GM19328 (cell line): Measurements from ENCODE around the gene KLHL11.

Experiments used
- ATAC-seq: cut with Tn5 transposase; IDR thresholded peaks from one replicate; pipeline ENCODE4 v1.9.1; 2021; ENCODE audit warnings: mild to moderate bottlenecking, moderate library complexity; ENCODE audit not compliant: unreplicated experiment

Gene KLHL11

DNA sequence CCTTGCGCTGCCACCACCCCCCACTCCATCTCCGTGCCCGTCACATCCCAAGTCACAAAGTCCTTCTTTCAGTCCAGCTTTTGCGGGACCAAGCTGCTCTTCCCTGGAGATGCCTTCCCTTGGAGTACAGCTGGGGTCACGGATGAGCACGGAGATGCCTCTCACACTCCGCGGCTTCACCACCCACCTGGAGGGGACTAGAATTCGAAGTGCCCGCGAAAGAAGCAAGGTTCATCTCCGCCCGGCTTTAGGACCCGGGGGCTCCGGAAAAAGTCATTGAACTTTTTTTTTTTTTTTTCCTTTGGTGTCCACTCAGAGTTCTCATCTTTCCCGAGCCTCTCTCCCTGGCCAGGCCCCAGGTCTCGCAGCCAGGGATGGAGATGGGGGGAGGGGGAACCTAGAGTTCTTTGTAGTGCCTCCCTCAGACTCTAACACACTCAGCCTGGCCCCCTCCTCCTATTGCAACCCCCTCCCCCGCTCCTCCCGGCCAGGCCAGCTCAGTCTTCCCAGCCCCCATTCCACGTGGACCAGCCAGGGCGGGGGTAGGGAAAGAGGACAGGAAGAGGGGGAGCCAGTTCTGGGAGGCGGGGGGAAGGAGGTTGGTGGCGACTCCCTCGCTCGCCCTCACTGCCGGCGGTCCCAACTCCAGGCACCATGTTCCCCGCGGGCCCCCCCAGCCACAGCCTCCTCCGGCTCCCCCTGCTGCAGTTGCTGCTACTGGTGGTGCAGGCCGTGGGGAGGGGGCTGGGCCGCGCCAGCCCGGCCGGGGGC is 52.7 kb downstream of the KLHL11 start, which contains the start of gene FKBP10:
Gene FKBP10 (plus strand): TSS at position 624 of the 771 bp plus-strand sequence. CDS start 31 bp downstream, at position 655.
- ATAC-seq: no peak

DNA sequence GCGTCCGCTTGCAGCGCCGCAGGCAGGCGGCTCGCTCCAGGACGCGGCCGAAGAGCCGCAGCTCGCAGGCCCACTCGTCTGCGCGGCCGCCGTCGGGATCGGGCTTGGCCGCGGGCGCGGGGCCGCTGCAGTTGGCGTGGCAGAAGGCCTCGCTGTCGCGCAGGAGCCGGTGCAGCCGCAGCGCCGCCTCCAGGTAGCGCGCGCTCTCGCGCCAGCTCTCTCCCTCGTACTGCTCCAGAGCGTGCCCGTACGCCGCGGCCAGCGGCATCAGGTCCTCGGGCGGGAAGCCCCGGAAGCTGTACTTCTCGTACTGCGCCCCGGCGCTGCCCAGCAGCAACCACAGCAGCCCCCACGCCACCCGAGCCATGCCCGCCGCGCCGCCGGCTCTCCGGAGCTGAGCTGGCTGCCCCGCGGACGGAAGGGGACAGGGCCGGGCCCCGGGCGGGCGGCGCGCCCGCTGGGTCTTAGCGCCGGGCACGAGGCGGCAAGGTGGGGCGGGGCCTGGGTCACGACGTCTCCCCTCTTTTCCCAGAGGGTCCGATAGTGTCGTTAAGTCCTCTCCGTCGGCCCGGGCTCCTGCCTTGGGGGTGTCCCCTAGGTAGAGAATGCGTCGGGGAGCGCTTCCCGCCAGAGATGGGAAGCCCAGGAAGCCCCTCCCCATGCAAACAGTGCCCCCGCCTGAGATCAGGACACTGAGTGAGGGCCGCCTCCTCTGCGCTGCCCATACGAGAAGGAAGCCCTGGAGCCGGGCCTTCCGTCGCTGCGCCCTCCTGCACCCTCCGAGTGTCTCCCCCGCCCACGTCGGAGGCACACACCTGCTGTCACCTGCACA is 53.5 kb downstream of the KLHL11 start, which contains the start of gene P3H4:
Gene P3H4 (minus strand): TSS at position 401 of the 832 bp plus-strand sequence. CDS start 34 bp downstream, at position 367.
- ATAC-seq: no peak

DNA sequence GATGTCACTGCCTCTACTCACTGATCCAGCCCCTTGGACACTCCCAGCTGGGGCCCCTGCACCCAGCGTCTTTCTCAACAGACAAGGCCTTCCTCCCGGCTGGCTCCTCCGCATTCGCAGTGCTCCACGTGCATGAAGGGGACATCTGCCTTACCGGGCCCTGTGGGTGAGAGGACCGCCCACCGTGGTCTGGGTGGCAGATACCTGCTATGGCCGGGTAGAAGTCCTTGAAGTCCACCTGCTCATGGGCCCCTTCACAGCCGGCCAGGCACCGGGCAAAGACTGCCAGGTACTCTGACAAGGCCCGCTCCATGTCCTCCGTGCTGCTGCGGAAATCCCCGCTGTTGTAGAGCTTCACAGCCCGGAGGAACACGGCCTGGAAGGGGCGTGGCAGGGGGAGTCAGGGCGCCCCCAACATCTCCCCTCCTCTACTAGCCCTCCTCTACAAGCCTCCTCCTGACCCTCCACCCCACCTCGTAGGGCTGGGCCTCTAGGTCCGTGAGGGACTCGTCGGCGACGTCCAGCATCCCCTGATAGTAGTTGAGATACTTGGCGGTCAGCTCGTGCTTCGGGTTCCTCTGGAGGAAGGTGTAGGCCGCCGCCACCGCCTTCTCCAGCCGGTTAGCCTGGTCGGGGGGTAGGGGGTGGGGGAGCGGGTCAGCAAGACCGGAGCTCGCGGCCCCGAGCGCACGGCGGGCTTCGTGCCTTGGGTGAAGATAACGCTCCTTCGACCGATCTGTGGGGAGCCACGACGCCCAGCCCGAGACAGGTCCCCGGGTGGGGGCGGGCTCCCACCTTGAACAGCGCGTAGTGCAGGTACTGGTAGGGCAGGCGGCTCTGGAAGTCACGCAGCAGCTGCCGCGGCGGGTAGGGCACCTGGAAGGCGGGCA is 54.3 kb downstream of the KLHL11 start:
- no peak for ATAC-seq

- ATAC-seq: no peak
These were observed 58.4 kb downstream of the KLHL11 start for GRCh38 chr17:41806685-41807445.
